Gastroesophageal sphincter (tissue), 4 donors: ENCODE results near the gene NOD1. TPM values are rescaled to one million over a fixed set of nuclear protein-coding genes. Genes with fewer than 3 reads are reported as not detected.

Experiments used
- ATAC-seq: fragments of 150-250 bp; one replicate; pipeline ENCODE4 v1.9.1; 2016; ENCODE audit warnings: mild to moderate bottlenecking, moderate library complexity
- H3K27ac ChIP-seq, 4 donors: fragments of 200-600 bp; sonication (generic) in 3 of 4; 1 replicate in 3 of 4; 2 replicates in 1 of 4; pipeline ENCODE4 v1.5.1; 2016 to 2019
- H3K27me3 ChIP-seq: fragments of 200-600 bp; sonication (generic); one replicate; pipeline ENCODE4 v1.5.1; 2019
- H3K36me3 ChIP-seq, 2 donors: fragments of 200-600 bp; sonication (generic); one replicate each; pipeline ENCODE4 v1.5.1; 2019; ENCODE audit warnings: control low read depth in 1 of 2
- H3K4me1 ChIP-seq, 3 donors: fragments of 200-600 bp; sonication (generic); 1 replicate in 2 of 3; 2 replicates in 1 of 3; pipeline ENCODE4 v1.5.1; 2016 to 2019; ENCODE audit warnings: control low read depth in 2 of 3
- H3K4me3 ChIP-seq, 2 donors: fragments of 200-600 bp; sonication (generic); one replicate each; pipeline ENCODE4 v1.5.1; 2019; ENCODE audit warnings: mild to moderate bottlenecking in 1 of 2, moderate library complexity in 1 of 2
- H3K9me3 ChIP-seq, 3 donors: fragments of 200-600 bp; sonication (generic); one replicate each; pipeline ENCODE4 v1.5.1; 2017 to 2019; ENCODE audit warnings: control low read depth in 2 of 3
- EP300 ChIP-seq: sonication (generic); formaldehyde crosslinking; IDR thresholded peaks from one replicate; pipeline ENCODE4 v1.6.1; 2017; ENCODE audit warnings: antibody characterized with exemption, mild to moderate bottlenecking
- POLR2A ChIP-seq, 2 donors: fragments of 450-650 bp; IDR thresholded peaks; one replicate each; pipeline ENCODE4 v1.6.1; 2017; ENCODE audit warnings: antibody characterized with exemption in 2 of 2, mild to moderate bottlenecking in 2 of 2, moderate library complexity in 1 of 2
- POLR2AphosphoS5 ChIP-seq: sonication (generic); formaldehyde crosslinking; IDR thresholded peaks from one replicate; pipeline ENCODE4 v1.6.1; 2017; ENCODE audit warnings: antibody characterized with exemption
- WGBS, 2 donors: methylation state at CpG; one replicate each; pipeline ENCODE4 v1.1.5; 2018; ENCODE audit warnings: low coverage in 1 of 2; 5-methylcytosine and 5-hydroxymethylcytosine counted together
- total RNA-seq, 4 donors: library from RNA; depleted of rRNA; stranded (reverse); fragments of >200 nt; gene quantifications; one replicate each; pipeline ENCODE4 v1.1.0, GENCODE V29; 2016
- TF ChIP-seq, protein P1 (sequence below), 4 experiments: fragments of 200-600 bp in 2 of 4; fragments of 450-650 bp in 2 of 4; sonication (generic) in 1 of 4; IDR thresholded peaks; one replicate each; pipeline ENCODE4 v1.5.1; 2017 to 2019; ENCODE audit warnings: antibody characterized with exemption in 4 of 4, mild to moderate bottlenecking in 2 of 4, moderate library complexity in 2 of 4

The NOD1 gene
- total RNA-seq, 4 donors from 2014 or later, result 10.3 to 28.1 (median 16.9) TPM

- H3K36me3 ChIP-seq, result no peaks in the 10 kb centered on the region
- H3K4me1 ChIP-seq, result peaks cover 22 to 77% (median 46%) of the 10 kb centered on the region in 3 donors
- no peak for ATAC-seq
- no peak for TF ChIP-seq EP300
- TF ChIP-seq POLR2AphosphoS5, result no peak
- no peak for TF ChIP-seq POLR2A (IDR thresholded peaks at IDR 0.05)
- TF ChIP-seq, protein P1, sequence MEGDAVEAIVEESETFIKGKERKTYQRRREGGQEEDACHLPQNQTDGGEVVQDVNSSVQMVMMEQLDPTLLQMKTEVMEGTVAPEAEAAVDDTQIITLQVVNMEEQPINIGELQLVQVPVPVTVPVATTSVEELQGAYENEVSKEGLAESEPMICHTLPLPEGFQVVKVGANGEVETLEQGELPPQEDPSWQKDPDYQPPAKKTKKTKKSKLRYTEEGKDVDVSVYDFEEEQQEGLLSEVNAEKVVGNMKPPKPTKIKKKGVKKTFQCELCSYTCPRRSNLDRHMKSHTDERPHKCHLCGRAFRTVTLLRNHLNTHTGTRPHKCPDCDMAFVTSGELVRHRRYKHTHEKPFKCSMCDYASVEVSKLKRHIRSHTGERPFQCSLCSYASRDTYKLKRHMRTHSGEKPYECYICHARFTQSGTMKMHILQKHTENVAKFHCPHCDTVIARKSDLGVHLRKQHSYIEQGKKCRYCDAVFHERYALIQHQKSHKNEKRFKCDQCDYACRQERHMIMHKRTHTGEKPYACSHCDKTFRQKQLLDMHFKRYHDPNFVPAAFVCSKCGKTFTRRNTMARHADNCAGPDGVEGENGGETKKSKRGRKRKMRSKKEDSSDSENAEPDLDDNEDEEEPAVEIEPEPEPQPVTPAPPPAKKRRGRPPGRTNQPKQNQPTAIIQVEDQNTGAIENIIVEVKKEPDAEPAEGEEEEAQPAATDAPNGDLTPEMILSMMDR (IDR thresholded peaks at IDR 0.05), result no peak
- H3K27me3 ChIP-seq, result no peaks in the 10 kb centered on the region
- H3K27ac ChIP-seq, result peak overlapping the region in 3 of 4 donors; percentile 36 to 63 (median 60)
- H3K9me3 ChIP-seq, result no peaks in the 10 kb centered on the region
- WGBS, 2 donors, result 60 to 77% methylated on average over 1 to 3 of the region's 4 CpGs
- no peak overlapping the region for H3K4me3 ChIP-seq
Measured at GRCh38 chr7:30466266-30466665, 12.3 kb downstream of the NOD1 start.

DNA sequence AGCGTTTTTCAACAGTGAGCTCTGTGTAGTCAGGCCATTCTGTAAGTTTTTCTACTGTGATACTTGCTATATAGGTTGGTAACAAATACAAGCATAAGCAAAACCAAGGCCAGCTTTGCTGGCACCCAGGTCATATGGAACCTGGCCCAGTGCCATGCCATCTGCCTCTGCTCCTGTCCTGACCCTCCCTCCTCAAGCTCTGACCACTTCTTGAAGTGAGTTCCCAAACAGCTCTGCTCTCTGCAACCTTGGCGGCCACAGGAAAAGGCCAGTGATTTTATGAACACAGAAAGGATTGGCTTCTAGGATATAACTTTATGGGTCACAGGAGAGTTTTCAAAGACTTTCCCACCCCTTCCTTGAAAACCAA, 12.8 kb downstream of the NOD1 start:
- WGBS, 2 donors, result 57 to 69% methylated on average over 1 to 2 of the region's 2 CpGs
- TF ChIP-seq EP300 (no peak), POLR2AphosphoS5 (no peak), POLR2A (IDR thresholded peaks at IDR 0.05) (no peak)
- TF ChIP-seq, protein P1 (IDR thresholded peaks at IDR 0.05), result no peak
- no peak for ATAC-seq
- Histone ChIP-seq H3K27me3 (no peaks in the 10 kb centered on the region), H3K36me3 (no peaks in the 10 kb centered on the region), H3K4me3 (no peak overlapping the region), H3K9me3 (no peaks in the 10 kb centered on the region), H3K27ac (peak overlapping the region in 3 of 4 donors; percentile 36 to 63 (median 60)), H3K4me1 (peaks cover 22 to 74% (median 42%) of the 10 kb centered on the region in 3 donors)

DNA sequence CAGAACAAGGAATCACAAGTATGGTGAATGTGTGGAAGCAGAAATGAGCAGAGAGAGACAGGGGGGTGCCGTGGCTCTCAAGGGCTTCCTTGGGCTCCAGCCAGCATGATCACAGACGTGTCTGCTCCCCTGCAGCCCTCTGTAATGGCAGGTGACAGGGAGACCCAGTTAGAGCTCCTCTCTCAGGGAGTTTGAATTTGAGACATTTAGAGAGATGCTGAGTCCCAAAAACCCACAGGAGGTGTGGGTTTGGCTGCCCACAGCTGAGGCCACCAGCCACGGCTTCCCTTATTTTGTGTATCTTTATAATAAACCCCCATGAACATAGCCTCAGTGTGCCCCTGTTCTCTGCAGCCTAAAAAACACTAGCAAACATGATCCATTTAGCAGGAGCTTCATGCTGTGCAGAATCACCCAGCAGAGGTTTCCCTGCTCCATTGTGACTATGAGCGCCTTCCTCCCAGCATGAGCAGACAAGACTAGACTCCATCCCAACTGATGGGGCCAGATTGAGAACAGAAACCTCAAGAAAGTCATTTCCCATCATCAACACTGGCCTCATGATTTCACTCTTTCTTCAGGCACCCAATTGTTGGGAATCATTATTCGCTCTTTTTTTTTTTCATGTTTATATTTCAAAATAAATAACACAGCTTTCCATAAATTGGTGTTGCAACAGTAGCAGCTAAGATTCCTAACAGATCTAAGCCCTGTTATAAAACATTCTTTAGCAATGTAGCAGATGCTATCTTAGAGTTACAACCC, 13.4 kb downstream of the NOD1 start:
- WGBS, 2 donors, result 67 to 93% methylated on average over 3 to 4 of the region's 5 CpGs
- Histone ChIP-seq H3K27me3 (no peaks in the 10 kb centered on the region), H3K4me3 (no peak overlapping the region), H3K9me3 (no peaks in the 10 kb centered on the region), H3K27ac (peak overlapping the region in 3 of 4 donors; percentile 36 to 63 (median 60)), H3K4me1 (peaks cover 20 to 74% (median 41%) of the 10 kb centered on the region in 3 donors), H3K36me3 (no peaks in the 10 kb centered on the region)
- TF ChIP-seq POLR2AphosphoS5 (peak; percentile 95), EP300 (no peak)
- TF ChIP-seq, protein P1 (IDR thresholded peaks at IDR 0.05), result no peak
- ATAC-seq, result no peak

DNA sequence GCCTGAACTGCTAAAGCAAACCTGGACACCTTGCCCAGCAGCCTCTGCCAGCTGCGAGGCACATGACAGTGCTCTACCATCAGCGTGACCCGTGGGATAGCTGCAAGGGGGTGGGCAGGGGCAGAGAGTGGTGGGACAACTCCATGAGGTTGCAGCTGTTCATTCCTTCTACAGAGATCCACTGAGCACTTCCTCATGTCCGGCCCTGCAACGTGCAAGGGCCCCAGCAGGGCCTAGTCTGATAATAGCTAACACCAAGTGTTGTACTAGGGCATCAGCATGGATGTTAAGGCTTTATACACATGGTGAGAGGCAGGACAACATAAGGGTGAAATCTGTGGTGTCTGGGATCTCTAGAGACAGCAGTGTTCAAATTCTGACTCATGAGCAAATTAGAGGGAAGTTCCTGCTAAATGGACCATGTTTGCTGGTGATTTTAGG, 14.3 kb downstream of the NOD1 start:
- Histone ChIP-seq H3K36me3 (no peaks in the 10 kb centered on the region), H3K9me3 (no peaks in the 10 kb centered on the region), H3K4me3 (no peak overlapping the region), H3K27me3 (no peaks in the 10 kb centered on the region), H3K4me1 (peaks cover 11 to 74% (median 37%) of the 10 kb centered on the region in 3 donors), H3K27ac (peak overlapping the region in 1 of 4 donors; percentile 45)
- no peak for ATAC-seq
- no peak for TF ChIP-seq EP300
- WGBS, 2 donors, result no CpG with 5 or more reads among the region's 5 CpGs

DNA sequence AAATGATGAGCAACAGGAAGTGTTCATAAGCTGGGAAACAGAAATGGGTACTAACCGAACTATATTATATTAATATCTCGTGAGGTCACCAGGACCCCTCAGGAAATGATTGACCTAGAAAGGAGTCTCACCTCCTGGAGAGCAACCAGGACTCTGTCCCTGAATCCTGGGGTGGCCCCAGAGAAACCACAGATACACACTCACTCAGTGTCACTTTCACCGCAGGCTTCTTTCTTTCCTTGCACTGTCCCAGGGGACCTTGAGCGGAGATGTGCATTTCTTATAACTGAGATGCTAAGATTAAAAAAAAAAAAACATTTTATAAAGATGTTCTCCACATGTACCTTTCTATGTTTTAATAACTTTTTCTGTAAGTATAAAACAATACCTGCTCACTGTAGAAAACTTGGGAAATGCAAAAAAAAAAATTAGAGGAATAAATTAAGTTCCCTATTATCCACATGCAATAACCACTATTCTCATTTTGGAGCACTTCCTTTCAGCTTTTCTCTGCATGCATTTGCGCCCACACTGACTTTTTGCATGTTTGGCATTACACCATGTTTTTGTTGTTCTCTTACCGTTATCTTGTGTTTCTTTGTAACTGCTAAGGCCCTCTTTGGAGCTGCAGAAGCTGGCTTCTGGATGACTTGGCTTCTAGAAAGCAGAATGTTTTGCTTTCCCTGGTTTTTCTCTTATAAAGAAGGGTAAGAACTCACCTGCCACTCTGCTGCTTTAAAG, 15.0 kb downstream of the NOD1 start:
- Histone ChIP-seq H3K27me3 (no peaks in the 10 kb centered on the region), H3K27ac (peak overlapping the region in 1 of 4 donors; percentile 45), H3K4me1 (peaks cover 5 to 74% (median 38%) of the 10 kb centered on the region in 3 donors), H3K9me3 (no peaks in the 10 kb centered on the region), H3K4me3 (no peak overlapping the region), H3K36me3 (no peaks in the 10 kb centered on the region)
- TF ChIP-seq, protein P1 (IDR thresholded peaks at IDR 0.05), result no peak
- TF ChIP-seq POLR2A (IDR thresholded peaks at IDR 0.05) (no peak), POLR2AphosphoS5 (no peak), EP300 (no peak)
- no peak for ATAC-seq
- 66 to 87% methylated on average over 6 of the region's 6 CpGs for WGBS, 2 donors
